ENCODE data around the gene POU6F1.

DNA sequence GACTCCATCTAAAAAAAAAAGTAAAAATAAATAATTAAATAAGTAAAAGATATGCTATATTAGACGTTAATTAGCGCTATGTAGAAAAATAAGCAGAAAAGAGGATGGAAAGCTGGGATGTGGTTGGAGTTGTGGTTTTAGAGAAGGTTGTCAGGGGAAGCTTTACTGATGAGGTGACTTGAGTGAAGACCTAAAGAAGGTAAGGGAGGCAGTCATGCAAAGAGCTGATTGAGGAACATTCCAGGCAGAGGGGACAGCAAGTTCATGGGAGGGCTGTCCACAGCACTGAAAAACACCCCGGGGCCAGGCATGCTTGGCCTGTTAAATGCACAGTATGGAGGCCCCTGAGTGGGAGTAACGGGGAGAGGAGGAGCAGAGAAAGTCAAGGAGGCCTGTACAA, 36.7 kb upstream of the POU6F1 start:
- no peak for TF ChIP-seq EZH2phosphoT487 (IDR thresholded peaks at IDR 0.05; ENCODE audit: borderline replicate concordance)
- TF ChIP-seq, protein P1, sequence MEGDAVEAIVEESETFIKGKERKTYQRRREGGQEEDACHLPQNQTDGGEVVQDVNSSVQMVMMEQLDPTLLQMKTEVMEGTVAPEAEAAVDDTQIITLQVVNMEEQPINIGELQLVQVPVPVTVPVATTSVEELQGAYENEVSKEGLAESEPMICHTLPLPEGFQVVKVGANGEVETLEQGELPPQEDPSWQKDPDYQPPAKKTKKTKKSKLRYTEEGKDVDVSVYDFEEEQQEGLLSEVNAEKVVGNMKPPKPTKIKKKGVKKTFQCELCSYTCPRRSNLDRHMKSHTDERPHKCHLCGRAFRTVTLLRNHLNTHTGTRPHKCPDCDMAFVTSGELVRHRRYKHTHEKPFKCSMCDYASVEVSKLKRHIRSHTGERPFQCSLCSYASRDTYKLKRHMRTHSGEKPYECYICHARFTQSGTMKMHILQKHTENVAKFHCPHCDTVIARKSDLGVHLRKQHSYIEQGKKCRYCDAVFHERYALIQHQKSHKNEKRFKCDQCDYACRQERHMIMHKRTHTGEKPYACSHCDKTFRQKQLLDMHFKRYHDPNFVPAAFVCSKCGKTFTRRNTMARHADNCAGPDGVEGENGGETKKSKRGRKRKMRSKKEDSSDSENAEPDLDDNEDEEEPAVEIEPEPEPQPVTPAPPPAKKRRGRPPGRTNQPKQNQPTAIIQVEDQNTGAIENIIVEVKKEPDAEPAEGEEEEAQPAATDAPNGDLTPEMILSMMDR (conservative IDR thresholded peaks at IDR 0.05; ENCODE audit: low read length) = no peak

All from Loucy (cell line).